C1 segment of cervical spinal cord (tissue), 14 donors: ENCODE data around the gene VPS13C.

Experiments
- DNase-seq, 14 donors: peaks; one replicate each; lab custom pipeline; 2025; lab: John Stamatoyannopoulos, UW

The VPS13C gene

DNA sequence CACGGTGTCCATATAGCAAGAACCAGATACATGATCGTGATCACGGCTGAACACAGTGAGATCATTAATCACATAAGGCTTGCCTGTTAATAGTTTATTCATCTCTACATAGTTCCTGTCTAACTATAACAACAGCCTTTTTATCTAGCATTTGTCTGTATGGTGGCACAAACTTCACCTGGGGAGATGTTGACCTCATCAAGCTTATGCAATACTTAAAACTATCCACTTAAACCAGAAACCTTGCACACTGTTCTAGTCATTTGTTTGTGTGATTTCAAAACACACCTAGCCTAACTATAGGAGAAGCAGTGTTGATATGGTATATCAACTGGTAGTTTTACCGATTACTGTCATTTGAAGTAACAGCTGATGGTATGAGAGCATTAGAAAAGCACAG lies 124.8 kb downstream of the VPS13C start:
- no peak for DNase-seq

DNA sequence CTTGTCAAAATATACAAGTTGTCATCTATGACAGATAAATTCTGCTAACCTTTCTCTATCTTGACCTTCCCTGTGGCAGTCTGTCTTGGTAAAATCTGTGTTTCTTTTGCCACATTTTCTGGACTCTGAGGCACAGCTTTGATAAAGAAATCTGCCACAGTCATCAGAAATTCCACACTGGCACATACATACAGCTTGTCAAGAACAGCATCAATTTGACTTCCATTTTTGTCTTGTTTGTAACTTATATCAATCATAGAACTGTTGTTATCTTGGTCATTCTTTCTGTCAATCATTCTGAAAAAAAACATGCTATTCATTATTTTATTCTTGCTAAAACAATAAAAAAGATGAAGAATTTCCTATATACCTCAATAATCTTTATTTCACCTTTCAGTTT lies 130.8 kb downstream of the VPS13C start:
- DNase-seq = no peak

DNA sequence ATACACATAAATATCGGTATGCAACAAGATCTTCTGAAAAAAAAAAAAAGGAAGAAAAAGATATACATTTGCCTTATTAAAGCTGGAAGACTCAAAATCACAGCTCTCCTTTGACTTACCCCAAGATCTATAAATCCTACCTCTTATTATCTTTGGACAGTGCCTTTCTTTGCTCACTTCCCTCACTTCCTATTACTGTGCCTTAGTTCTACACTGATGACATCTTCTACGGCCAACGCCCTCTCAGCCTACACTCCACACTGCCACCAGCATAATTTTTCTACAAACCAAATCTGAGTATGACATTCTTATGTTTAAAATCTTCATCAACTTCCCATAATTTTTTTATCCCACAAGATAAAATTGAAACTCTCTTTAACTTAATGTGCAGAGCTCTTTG lies 137.1 kb downstream of the VPS13C start:
- DNase-seq = no peak

- DNase-seq = no peak
Observed at GRCh38 chr15:61921093-61921492, 139.2 kb downstream of the VPS13C start.

GRCh38 chr15:61917457-61917856 lies 142.8 kb downstream of the VPS13C start:
- no peak for DNase-seq

DNA sequence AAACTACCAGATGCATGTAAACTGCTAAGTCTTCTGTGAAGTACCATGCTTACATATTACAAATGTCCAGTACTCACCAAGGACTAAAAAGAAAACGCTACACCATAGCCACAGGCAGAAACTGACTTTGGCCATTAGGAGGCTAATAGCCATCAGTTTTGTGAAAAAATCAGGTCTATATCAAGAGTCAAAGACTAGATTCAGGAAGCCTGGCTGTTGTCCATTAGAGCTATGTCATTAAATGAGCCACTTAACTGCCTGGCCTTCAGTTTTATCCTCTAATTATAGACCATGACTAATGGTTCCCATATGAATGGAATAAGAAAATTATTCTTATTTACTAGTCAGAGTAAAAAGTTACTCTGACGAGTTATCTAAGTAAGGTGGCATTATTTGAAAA lies 144.1 kb downstream of the VPS13C start:
- DNase-seq = no peak

- DNase-seq = no peak
Observed at GRCh38 chr15:61915640-61916039, 144.6 kb downstream of the VPS13C start.

DNA sequence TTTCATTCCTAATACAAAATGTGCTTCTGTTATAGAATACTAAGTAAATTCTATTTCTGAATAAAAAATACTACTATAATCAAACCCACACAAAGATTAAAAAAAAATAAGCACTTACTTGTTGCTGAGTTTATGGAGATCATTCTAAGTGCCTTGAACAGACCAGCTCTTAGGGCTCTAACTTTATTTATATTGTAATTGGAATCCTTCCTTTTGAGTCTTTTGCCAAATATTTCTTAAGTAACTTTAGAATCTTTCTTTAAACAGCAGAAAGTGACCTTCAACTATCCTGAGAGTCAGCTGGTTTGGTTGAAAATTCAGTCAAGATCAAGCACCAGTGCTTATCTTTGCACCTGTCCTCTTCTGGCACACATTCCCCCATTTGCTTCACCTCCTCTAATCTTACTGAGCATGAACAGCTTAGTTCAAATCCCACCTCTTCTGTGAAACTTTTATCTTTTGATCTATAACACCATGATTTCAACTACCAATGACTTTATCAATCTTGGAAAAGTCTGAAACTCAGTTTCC lies 149.3 kb downstream of the VPS13C start:
- DNase-seq = no peak

DNA sequence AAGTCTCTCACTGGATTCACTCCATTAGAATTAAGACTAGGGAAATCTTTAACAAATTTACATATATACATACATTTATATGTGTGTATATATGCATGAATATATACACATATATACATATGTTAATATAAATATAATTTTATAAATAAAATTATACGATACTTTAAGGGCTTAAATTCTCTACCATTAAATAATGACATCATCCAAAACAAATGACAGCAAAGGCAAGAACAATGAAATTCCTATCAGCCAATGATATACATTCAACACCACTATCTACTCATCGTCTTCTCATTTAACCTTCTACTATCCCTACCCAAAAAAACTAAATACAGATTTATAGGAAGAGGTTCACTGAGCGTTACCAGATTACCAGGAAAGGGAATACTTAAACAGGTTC lies 152.0 kb downstream of the VPS13C start:
- DNase-seq = no peak

DNA sequence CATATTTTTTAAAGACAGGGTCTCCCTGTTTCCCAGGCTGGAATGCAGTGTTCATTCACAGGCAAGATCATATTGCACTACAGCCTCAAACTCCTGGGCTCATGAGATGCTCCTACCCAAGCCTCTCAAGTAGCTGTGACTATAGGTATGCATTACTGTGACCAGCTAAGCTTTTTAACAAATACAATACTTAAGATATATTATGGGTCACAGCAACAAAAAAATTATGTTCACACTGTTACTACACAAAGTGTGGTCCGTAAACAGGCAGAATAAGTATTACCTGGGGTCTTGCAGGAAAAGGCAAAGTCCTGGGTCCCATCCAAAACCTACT lies 152.5 kb downstream of the VPS13C start:
- no peak for DNase-seq

DNA sequence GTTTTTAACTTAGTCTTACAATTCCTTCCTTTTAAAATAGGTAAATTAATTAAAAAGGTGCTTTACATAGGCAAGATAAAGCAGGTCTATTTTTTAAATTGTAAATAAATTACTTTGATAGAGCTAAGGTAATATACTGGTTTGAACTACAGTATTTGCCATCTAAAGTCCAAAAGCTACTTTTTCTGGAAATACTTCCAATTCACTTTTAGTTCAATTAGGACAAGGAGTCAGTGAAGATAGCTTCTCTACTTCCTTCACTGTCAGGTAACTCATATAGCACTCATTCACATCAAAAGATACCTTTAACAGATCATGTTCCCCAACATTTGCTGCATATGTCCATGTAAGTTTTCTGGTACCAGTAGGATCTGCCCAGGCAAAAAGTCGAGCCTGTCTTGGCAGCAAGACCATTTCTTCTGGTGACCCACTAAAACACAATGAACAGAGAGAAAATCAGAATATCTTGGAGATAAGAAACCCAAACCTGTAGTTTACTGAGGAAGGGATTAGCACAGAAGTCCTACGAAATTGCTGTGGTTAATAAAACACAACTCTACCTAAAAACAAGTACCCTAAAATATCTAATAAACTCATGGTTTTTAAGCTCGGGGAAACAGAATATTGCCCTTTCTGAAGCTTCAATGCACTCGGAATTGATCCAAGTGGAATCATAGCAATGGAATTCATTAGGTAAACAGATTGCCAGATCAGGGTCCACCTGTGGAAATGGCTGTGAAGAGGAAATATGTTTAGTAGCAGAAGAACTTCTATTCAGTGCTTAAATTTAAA lies 153.1 kb downstream of the VPS13C start:
- DNase-seq = no peak

GRCh38 chr15:61893146-61893545 lies 167.1 kb downstream of the VPS13C start:
- no peak for DNase-seq

- no peak for DNase-seq
Observed at GRCh38 chr15:61892140-61892539, 168.1 kb downstream of the VPS13C start.

DNA sequence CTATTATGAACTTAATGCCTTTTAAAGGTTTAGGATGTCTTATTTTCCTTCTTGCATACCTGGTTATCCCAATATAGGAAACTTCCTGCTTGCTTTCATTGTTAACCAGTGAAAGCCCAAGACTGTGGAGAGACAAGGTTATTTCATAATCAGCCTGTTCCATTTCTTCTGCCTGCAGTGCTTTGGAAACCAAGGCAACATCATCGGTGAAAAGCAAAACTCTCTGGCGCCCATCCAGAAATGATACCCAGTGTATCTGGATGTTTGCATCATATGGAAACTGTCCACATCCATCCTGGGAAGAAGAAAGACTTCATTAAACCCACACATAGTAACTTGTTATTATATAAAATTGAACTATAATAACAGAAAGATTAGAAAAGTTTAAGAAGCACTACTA lies 170.1 kb downstream of the VPS13C start:
- DNase-seq = no peak

DNA sequence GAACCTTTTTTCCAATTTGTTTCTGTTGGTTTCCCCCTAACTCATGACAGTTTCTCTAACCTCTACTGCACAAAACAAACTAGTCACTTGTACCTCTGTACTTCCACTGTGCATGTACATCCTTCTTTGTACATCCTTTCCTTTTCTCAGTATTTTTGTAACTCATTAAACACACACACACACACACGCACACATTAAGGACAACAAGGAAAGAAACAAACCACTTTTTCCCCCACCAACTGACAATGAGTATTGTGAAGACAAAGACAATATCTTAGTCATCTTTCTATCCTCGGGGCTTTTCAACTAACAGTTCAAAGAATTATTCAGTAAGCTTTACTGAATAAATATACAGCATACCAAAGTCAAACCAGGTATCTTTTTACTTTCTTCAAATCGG lies 170.5 kb downstream of the VPS13C start:
- DNase-seq = no peak

- no peak for DNase-seq
Observed at GRCh38 chr15:61888074-61888780, 172.0 kb downstream of the VPS13C start.

GRCh38 chr15:61880084-61880483 lies 180.2 kb downstream of the VPS13C start:
- DNase-seq = no peak

DNA sequence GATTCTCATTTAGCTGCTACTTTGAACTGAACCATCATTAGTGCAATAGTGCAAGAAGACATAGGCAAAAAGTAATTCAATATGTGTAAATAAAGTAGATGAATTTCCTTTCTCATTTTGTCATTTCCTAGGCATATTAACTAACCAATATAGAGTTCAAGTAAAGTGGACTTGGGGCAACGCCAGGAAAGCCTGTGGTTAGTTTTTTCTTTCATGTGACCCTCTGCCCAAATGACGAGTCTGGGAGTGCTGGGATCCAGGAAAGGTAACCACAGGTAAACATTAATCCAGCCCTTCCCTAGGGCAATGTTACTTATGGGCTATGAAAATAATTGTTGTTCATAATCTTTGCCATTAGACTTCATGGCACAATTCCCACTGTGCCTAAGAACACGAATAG lies 181.0 kb downstream of the VPS13C start:
- DNase-seq = no peak

DNA sequence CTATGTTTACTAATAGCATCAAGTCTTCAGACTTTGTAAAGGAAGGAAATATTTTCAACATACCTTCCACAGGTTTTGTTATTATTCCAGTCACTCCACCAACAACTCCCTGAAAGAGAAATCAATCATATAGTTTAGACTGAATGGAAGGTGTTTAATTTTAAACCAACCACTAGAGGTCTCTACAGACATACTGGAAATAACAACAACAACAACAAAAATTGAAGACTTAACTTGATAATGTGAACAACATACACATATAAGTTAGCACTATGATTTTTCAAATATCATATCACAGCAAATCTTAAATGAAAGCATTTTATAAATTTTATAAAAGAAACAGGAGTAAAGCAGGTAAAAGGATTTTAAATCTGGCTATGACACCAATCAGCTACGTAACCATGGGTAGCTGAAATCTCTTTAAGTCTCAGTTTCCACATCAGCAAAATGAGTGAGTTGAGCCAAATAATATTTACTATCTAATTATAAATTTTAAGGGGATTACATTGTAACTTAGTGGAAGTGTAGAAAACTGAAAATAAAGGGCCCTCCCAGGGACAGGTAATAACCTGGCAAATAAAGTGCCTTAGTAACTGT lies 188.2 kb downstream of the VPS13C start:
- no peak for DNase-seq

DNA sequence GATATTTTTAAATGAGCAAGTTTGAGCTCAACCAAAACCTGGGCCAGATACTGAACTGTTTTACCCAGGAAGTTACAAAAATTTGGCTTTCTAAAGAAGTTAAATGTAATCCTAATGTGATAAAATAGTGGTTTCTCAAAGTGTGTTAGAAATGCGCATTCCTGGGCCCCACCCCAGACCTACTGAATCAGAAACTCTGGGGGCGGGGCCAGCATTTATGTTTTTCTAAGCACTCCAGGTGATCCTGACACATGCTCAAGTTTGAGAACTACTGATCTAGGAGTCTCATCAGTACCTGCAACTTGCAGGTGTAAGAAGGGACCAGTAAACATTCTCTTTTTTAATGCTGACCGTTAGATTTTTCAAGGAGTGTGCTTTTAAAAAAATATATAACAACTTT lies 190.6 kb downstream of the VPS13C start:
- no peak for DNase-seq

GRCh38 chr15:61861962-61862361 lies 198.3 kb downstream of the VPS13C start:
- DNase-seq = no peak

DNA sequence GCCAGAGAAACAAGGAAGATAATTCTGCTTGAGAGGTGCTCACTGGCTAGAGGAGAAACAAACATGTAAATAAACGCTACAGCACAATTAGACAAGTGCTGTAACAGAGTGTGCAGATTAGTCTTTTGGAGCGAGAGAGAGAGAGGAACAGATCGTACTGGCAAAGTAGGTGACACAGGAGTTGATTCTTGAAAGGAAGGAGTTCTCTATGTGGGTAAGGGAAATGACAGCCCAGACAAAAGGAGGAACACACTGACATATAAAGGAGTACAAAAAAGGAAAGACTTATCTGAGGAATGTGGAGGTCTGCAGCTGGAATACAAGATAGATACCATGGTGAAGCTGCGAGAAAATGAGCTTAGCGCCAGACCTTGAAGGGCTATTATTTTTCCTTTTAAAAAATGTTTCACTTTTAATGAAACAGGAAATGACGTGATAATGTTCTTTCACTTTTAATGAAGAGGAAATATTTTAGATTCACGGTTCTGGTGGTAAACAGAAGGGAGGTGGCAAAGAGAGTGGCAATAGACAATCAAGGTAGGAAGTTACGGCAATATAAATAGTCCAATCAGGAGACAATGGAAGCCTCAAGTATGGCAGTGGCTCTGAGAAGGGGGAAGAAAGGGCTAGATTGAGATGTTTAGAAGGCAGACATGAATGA lies 202.9 kb downstream of the VPS13C start:
- no peak for DNase-seq
